Measurements from ENCODE around the gene PTPRD.

DNA sequence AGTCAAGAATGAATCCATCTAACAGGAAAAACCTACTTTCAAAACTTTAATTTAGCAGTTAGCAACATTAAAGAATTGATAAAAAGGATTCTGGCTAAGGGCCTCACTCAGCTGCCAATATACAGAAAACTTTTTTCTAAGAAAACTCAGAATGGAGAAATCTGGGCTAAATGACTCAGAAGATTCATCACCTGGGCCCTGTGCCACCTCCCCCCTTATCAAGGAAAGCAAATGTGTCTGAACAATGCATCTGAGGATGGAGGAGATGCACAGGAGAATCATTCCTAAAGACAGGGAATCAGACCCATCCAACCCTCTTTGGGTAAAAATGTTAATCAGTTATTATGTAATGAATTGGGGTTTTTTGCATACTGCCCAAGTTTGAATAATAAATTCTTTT lies 2221.2 kb downstream of the PTPRD start:
- TF ChIP-seq POLR2AphosphoS5 (IDR thresholded peaks at IDR 0.05; ENCODE audit: low read depth) = no peak
- TF ChIP-seq, protein P1, sequence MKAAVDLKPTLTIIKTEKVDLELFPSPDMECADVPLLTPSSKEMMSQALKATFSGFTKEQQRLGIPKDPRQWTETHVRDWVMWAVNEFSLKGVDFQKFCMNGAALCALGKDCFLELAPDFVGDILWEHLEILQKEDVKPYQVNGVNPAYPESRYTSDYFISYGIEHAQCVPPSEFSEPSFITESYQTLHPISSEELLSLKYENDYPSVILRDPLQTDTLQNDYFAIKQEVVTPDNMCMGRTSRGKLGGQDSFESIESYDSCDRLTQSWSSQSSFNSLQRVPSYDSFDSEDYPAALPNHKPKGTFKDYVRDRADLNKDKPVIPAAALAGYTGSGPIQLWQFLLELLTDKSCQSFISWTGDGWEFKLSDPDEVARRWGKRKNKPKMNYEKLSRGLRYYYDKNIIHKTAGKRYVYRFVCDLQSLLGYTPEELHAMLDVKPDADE (IDR thresholded peaks at IDR 0.05) = no peak
- TF ChIP-seq EZH2phosphoT487 (IDR thresholded peaks at IDR 0.05; ENCODE audit: unreplicated experiment) = no peak
- TF ChIP-seq, protein P2, sequence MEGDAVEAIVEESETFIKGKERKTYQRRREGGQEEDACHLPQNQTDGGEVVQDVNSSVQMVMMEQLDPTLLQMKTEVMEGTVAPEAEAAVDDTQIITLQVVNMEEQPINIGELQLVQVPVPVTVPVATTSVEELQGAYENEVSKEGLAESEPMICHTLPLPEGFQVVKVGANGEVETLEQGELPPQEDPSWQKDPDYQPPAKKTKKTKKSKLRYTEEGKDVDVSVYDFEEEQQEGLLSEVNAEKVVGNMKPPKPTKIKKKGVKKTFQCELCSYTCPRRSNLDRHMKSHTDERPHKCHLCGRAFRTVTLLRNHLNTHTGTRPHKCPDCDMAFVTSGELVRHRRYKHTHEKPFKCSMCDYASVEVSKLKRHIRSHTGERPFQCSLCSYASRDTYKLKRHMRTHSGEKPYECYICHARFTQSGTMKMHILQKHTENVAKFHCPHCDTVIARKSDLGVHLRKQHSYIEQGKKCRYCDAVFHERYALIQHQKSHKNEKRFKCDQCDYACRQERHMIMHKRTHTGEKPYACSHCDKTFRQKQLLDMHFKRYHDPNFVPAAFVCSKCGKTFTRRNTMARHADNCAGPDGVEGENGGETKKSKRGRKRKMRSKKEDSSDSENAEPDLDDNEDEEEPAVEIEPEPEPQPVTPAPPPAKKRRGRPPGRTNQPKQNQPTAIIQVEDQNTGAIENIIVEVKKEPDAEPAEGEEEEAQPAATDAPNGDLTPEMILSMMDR (conservative IDR thresholded peaks at IDR 0.05; ENCODE audit: low read depth in 2 of 2) = no peak
- no peak for TF ChIP-seq EZH2 (IDR thresholded peaks at IDR 0.05; ENCODE audit: low read depth, unreplicated experiment)
- TF ChIP-seq, protein P3, sequence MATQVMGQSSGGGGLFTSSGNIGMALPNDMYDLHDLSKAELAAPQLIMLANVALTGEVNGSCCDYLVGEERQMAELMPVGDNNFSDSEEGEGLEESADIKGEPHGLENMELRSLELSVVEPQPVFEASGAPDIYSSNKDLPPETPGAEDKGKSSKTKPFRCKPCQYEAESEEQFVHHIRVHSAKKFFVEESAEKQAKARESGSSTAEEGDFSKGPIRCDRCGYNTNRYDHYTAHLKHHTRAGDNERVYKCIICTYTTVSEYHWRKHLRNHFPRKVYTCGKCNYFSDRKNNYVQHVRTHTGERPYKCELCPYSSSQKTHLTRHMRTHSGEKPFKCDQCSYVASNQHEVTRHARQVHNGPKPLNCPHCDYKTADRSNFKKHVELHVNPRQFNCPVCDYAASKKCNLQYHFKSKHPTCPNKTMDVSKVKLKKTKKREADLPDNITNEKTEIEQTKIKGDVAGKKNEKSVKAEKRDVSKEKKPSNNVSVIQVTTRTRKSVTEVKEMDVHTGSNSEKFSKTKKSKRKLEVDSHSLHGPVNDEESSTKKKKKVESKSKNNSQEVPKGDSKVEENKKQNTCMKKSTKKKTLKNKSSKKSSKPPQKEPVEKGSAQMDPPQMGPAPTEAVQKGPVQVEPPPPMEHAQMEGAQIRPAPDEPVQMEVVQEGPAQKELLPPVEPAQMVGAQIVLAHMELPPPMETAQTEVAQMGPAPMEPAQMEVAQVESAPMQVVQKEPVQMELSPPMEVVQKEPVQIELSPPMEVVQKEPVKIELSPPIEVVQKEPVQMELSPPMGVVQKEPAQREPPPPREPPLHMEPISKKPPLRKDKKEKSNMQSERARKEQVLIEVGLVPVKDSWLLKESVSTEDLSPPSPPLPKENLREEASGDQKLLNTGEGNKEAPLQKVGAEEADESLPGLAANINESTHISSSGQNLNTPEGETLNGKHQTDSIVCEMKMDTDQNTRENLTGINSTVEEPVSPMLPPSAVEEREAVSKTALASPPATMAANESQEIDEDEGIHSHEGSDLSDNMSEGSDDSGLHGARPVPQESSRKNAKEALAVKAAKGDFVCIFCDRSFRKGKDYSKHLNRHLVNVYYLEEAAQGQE (IDR thresholded peaks at IDR 0.05; ENCODE audit: unreplicated experiment) = no peak
- TF ChIP-seq JUNB (IDR thresholded peaks at IDR 0.05; ENCODE audit: unreplicated experiment) = no peak
- no peak for TF ChIP-seq ZNF331 (CRISPR knock-in tag; IDR thresholded peaks at IDR 0.05; ENCODE audit: low read depth)
